Measurements from ENCODE around the gene KANSL1. TPM values are rescaled to one million over a fixed set of nuclear protein-coding genes. Genes with fewer than 3 reads are reported as not detected.

KANSL1 gene
- total RNA-seq, 1 donor from 2014 or later: 102 TPM

DNA sequence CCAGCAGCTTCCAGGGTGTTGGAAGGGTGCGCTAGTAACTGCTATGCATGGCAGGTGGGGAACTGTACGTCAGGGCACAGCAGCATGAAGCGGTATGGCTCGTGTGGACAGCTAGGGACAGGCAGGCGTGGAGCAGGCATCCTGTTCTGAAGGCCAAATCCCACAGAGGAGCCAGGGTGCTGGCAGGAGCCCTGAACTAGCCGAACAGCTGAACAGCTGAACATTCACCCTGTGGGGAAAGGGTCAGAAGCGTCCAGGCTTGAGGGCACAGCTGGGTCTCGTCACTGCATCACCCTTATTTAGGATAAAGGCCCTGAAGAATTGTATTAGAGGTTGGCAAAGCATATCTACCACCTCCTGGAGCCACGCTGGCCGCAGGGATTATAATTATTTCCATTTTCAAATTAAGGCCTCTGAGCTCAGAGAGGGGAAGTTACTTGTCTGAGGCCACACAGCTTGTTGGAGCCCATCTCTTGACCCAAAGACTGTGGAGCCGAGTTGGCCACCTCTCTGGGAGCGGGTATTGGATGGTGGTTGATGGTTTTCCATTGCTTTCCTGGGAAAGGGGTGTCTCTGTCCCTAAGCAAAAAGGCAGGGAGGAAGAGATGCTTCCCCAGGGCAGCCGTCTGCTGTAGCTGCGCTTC is 197.5 kb downstream of the KANSL1 start:
- no peak for DNase-seq (ENCODE audit: extremely low spot score, unreplicated experiment)
- Mint-ChIP-seq H3K4me3 (ENCODE audit: unreplicated experiment) (no peak overlapping the region), H3K27me3 (ENCODE audit: unreplicated experiment) (no peaks in the 10 kb centered on the region), H3K9me3 (ENCODE audit: unreplicated experiment) (no peaks in the 10 kb centered on the region), H3K4me1 (ENCODE audit: unreplicated experiment) (no peaks in the 10 kb centered on the region), H3K27ac (ENCODE audit: unreplicated experiment) (no peak overlapping the region), H3K36me3 (ENCODE audit: unreplicated experiment) (no peaks in the 10 kb centered on the region)
- TF ChIP-seq, protein P1, sequence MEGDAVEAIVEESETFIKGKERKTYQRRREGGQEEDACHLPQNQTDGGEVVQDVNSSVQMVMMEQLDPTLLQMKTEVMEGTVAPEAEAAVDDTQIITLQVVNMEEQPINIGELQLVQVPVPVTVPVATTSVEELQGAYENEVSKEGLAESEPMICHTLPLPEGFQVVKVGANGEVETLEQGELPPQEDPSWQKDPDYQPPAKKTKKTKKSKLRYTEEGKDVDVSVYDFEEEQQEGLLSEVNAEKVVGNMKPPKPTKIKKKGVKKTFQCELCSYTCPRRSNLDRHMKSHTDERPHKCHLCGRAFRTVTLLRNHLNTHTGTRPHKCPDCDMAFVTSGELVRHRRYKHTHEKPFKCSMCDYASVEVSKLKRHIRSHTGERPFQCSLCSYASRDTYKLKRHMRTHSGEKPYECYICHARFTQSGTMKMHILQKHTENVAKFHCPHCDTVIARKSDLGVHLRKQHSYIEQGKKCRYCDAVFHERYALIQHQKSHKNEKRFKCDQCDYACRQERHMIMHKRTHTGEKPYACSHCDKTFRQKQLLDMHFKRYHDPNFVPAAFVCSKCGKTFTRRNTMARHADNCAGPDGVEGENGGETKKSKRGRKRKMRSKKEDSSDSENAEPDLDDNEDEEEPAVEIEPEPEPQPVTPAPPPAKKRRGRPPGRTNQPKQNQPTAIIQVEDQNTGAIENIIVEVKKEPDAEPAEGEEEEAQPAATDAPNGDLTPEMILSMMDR (IDR thresholded peaks at IDR 0.05): no peak

DNA sequence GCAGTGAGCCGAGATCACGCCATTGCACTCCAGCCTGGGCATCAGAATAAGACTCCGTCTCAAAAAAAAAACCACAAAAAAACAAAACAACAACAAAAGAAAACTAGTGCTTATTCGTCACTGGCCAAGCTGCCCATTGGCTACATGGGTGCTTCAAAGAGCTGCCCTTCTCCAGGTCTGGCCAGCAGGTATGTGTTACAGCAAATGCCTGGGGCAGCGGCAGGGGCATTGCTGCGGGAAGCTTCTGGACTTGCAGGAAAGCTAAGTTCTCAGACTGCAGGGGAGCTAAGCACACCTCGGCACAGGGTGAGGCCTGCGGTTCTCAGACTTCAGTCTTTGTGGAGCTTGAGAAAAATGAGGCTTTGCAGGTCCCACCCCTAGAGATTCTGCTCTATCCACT is 198.2 kb downstream of the KANSL1 start:
- TF ChIP-seq, protein P1 (IDR thresholded peaks at IDR 0.05): no peak
- DNase-seq (ENCODE audit: extremely low spot score, unreplicated experiment): no peak
- Mint-ChIP-seq H3K4me1 (ENCODE audit: unreplicated experiment) (no peaks in the 10 kb centered on the region), H3K27ac (ENCODE audit: unreplicated experiment) (no peak overlapping the region), H3K36me3 (ENCODE audit: unreplicated experiment) (no peaks in the 10 kb centered on the region), H3K4me3 (ENCODE audit: unreplicated experiment) (no peak overlapping the region), H3K27me3 (ENCODE audit: unreplicated experiment) (no peaks in the 10 kb centered on the region), H3K9me3 (ENCODE audit: unreplicated experiment) (no peaks in the 10 kb centered on the region)

DNA sequence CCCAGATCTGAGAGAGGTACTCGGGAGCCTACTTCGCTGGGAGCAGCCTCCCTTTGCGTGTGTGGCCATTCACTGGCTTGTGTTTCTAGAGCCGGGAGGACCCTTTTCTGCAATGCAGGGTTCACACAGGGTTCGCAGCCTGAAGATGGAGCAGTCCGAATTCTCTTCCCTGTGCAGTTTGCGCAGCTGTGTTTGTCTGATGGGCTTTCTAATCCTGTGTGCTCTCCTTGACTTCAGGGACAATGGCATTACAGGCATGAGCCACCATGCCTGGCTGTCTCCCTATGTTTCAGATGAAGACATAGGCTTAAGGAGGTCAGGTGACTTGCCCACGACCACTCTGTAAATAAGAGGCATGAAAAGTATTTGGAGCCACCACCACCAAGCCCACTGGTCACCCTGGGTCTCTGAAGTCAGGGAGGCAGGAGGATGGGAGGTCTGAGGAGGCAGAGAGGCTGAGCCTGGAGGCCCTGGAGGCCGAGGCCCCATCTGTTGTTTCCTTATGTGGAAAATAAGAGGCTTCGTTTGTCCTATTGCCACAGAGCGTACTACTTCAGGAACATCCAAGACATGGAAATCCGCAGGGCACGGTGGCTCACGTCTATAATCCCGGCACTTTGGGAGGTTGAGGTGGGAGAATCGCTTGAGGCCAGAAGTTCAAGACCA is 199.1 kb downstream of the KANSL1 start:
- Mint-ChIP-seq H3K4me1 (ENCODE audit: unreplicated experiment) (no peaks in the 10 kb centered on the region), H3K9me3 (ENCODE audit: unreplicated experiment) (no peaks in the 10 kb centered on the region), H3K36me3 (ENCODE audit: unreplicated experiment) (no peaks in the 10 kb centered on the region), H3K27ac (ENCODE audit: unreplicated experiment) (no peak overlapping the region), H3K4me3 (ENCODE audit: unreplicated experiment) (no peak overlapping the region), H3K27me3 (ENCODE audit: unreplicated experiment) (no peaks in the 10 kb centered on the region)
- TF ChIP-seq, protein P1 (IDR thresholded peaks at IDR 0.05): no peak
- DNase-seq (ENCODE audit: extremely low spot score, unreplicated experiment): no peak

DNA sequence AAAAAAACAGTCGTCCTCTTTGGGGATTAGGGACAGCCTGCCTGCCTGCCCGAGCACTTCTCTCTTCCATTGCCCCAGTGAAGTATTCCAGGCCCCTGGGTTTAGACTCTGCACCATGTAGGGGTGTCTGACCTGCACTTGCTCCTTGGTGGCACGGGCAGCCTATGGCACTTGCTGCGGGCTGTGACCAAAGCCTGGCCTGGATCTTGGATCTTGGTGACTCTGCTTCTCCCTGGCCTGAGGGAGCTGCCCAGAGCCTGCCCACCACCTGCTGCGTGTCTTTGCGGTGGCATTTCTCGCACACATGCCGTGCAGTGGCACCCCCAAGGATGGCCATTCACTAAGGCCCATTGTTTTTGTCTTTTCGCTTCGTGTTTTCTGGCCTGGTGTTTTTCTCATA is 200.3 kb downstream of the KANSL1 start:
- no peak overlapping the region for H3K27ac Mint-ChIP-seq (ENCODE audit: unreplicated experiment)
- no peaks in the 10 kb centered on the region for H3K27me3 Mint-ChIP-seq (ENCODE audit: unreplicated experiment)
- H3K4me1 Mint-ChIP-seq (ENCODE audit: unreplicated experiment): no peaks in the 10 kb centered on the region
- H3K9me3 Mint-ChIP-seq (ENCODE audit: unreplicated experiment): no peaks in the 10 kb centered on the region
- no peaks in the 10 kb centered on the region for H3K36me3 Mint-ChIP-seq (ENCODE audit: unreplicated experiment)
- TF ChIP-seq, protein P1 (IDR thresholded peaks at IDR 0.05): no peak
- DNase-seq (ENCODE audit: extremely low spot score, unreplicated experiment): no peak
- H3K4me3 Mint-ChIP-seq (ENCODE audit: unreplicated experiment): no peak overlapping the region

DNA sequence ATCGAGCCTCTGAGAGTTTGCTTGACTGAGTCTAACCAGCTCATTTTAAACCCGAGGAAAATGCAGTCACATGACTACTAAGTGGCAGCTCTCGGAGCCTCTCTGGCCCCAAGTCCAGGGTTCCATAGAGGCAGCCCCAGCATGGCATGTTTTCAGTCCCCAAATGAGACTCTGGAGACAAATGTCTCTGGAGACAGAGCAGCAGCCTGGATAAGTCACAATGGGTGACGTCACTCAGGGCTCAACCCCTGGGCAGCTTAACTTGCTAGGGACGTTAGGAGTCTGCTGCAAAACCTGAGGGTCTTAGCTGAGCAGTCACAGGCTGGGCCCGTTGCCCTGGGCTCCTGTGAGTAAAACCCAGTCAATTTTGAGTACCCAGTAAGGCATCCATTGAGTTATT is 201.1 kb downstream of the KANSL1 start:
- Mint-ChIP-seq H3K4me3 (ENCODE audit: unreplicated experiment) (no peak overlapping the region), H3K4me1 (ENCODE audit: unreplicated experiment) (no peaks in the 10 kb centered on the region), H3K36me3 (ENCODE audit: unreplicated experiment) (no peaks in the 10 kb centered on the region), H3K27ac (ENCODE audit: unreplicated experiment) (no peak overlapping the region), H3K9me3 (ENCODE audit: unreplicated experiment) (no peaks in the 10 kb centered on the region), H3K27me3 (ENCODE audit: unreplicated experiment) (no peaks in the 10 kb centered on the region)
- DNase-seq (ENCODE audit: extremely low spot score, unreplicated experiment): no peak
- TF ChIP-seq, protein P1 (IDR thresholded peaks at IDR 0.05): no peak

All from osteocyte (in vitro differentiated cells).